GM18511 (cell line): ENCODE measurements around the gene RAB7B.

Experiments
- ATAC-seq: cut with Tn5 transposase; IDR thresholded peaks from one replicate; pipeline ENCODE4 v1.9.1; 2021; ENCODE audit warnings: mild to moderate bottlenecking, moderate library complexity; ENCODE audit not compliant: unreplicated experiment

RAB7B gene

DNA sequence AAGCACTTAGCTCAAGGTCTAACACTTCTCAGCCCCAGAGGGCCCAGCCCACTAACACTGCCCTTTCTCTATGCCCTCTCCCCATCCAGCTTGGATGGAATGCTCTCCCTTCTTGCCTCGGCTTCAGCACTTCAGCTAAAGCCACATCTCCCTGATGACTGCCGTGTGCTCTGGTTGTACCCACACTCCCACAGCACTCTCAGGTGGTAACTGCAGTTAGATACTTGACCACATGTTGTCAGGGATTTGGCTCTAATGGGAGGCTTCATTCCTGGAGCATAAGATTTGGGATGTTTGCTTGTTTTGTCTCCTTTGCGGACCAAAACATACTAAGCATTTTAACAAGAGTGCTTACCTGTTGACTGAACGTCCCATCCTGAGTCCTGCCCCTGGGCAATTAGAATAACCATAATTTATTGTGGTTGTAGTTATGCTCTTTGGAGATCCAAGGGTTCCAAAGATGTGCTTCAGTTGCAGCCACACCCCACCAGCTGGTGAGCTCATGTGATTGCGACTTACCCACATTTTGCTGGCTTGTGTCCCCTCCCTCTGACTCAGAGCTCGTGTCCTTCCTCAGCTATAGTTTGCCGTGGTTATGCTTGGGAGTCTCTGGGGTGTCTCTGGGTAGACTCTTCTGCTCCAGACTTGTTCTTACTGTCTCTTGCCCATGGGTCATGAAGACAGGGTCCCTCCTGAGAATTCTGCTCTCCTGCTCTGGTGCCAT, 52.2 kb downstream of the RAB7B start:
- ATAC-seq, result no peak

DNA sequence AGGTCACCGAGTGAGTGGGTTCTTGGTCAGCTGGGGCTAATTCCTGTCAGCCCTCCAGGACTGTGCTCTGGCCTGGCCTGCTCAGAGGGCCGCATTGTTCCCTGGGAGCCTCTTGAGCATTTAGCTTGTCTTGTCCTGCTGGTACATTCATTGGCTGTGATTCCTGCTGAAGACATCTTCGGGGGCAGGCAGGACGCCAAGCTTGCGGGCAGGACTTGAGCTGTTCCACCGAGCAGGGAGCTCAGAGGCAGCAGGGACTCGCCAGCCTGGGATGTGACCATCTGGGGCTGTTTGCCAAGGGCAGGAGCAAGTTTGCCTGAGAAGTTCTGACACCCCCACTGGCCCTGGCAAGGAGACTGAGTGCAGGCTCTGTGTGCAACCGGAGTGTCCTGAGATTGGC, 52.9 kb downstream of the RAB7B start:
- no peak for ATAC-seq

DNA sequence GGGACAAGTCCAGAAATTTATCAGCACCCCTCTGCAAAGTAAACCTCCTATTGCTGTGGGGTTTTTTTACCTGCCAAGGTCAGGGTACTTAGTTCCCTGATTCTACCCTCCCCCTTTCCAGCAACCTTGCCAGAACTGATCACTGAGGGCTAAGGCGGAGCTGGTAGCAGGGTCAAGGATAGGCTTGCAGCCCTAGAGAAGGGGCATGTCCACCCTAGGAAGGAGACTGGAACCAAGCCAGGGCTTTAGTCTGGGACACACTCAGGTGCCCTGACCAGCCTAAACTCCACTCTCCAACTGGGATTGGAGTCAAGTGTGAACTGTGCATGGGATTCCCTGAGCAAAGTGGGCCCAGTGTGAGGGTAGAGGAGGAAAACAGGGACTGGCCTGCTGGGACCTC, 53.4 kb downstream of the RAB7B start:
- no peak for ATAC-seq

DNA sequence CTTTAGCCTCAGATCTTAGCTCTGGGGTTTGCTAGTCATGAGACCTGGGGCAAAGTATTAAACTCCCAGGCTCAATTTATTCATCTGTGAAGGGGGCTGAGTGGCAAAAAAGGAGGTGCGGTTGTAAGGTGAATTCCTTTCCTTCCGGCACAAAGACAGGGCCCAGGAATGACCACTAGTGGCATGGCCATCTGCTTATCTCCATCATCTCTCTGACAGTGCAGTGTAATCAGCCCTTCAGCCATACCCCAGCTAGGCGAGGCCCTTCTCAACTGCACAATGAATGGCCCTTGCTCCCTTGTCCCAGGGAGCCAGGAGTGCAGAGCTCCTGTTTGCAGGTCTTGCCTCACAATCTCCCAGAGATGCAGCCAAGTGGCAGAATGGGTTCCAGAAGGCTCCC, 54.3 kb downstream of the RAB7B start:
- no peak for ATAC-seq

DNA sequence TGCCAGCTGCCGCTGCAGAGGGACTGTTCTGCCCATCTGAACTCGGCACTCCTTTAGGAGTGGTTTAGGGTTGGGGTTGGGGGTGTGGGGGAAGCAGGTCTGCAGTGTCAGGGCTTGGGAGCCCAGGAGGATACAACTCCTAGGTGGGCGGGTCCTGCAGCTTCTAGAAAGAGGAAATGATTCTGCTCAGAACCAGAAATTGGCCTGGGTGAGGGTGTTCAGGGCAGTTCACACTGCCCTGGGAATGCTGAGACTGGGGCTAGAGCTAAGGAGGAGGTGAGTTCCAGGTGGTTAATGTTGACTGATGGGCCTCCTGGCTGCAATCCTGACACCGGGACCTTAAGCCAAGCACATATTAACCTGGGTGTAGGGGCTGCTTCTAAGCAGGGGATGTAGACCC, 55.2 kb downstream of the RAB7B start:
- ATAC-seq, result no peak

DNA sequence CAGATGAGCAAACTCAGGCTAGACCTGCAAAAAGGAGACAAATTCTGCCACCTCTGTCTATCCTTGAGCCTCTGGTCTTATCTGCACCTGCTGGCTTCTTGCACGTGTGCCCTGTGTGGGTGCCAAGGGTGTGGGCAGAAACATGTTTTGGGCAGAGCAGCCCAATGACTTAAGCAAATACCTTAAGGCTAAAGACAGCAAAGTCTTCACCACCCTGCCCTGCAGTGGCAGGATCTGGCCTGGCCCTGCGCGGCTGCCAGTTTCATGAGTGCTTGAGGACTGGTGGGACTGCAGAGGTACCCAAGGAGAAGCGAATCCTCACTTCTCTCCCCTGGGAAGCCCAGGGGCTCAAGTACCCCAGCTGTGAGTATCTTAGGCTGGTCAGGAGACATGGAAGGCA, 56.2 kb downstream of the RAB7B start:
- no peak for ATAC-seq

DNA sequence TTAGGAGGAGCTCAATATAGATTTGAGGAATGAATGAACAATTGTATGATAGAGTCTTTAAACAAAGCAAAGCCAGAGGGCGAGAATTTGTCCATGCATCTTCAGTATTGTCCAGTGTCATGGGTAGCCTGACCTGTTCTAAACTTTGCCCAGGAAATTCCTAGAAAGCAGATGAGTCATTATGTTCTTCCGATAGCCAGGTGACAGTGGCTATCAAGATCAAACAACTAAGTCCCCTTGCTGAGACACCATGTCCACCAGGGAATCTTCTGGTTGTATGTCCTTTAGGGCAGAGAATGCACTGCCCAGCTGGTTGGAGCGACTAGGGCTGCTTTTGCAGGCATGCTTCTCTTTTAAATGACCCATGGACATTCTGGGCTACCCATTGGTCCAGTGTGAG, 58.1 kb downstream of the RAB7B start:
- ATAC-seq, result no peak

DNA sequence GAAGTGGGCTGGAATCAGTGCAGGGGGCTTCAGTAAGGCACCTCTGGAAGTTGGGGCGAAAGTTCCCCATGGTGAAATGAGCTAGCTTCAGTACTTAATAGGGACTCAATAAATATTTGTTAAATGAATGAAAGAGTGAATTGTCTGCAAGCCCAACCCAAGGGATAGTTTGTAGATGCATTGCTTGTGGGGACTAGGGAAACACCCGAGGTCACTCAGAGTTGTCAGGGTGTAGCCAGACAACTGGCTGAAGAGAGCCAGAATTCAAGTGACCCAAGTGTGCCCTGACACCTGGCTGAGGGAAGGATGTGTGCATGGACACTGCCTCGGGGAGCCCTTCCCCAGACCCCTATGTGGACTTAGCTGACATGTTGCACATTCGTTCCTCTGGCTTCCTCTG, 58.7 kb downstream of the RAB7B start:
- no peak for ATAC-seq

DNA sequence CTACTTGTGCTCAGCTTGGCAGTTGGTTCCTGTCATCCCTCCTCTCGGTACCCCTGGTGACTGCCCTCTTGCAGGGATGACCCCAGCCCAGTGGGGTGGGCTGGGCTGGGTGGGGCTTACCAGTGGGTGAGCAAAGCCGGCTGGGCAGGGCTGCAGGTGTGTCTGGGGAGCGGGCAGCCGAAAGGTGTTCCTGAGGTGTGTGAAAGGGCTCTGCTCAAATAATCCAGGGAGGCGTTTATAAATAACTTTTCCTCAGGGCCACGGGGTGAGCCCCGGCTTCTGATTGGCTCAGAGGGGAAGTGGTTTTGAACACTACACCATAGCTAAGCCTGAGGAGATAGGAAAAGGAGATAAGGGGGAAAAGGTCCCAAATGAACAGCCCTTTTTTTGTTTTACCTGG, 60.0 kb downstream of the RAB7B start, which contains the start of gene SLC26A9:
TSS of gene SLC26A9 (minus strand) at position 212 of the 400 bp plus-strand sequence. CDS start 7,636 bp downstream, outside the sequence.
- ATAC-seq, result no peak

DNA sequence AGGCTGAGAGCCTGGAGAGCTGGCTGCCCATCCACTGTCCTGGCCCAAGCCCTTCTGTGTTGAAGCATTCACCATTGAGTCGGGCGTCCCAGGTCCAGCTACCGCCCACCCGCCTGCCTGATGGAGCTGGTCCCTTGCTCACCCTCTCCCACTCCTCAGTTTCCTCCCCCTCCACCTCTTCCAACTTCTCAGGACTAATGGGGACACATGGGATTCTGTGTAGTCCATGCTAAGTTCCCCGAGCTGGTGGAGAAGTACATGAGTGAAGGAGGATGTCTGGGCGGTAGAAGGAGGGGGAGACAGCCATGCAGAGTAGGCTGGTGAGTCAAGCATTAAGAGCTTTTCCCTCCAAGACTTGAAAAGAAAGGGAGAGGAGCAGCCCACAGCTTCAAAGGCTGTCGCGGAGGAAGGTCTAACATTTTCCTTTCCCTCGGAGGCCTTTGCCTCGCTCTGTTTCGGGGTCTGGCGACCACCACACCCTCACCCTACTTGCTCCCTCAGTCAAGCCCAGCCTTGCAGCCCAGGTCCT, 60.5 kb downstream of the RAB7B start:
- no peak for ATAC-seq

DNA sequence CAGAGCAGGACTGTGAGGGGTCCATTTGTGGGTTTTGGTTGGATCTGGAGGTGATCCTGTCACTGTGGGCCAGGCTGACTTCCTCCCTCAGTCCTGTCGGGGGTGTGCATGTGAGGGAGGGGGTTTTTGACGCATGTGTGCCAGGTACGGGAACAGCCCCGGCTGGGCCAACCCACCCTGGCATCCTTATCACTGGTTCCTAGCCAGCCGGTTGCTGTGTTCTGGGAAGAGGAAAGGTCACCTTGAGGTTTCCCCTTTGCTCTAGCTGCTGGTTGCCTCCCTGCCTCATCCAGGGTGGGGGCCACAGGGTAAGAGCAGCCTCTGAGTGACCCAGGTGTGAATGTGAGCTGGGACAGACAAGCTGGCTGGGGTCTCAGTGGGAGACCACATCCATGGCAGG, 62.5 kb downstream of the RAB7B start:
- ATAC-seq, result no peak

DNA sequence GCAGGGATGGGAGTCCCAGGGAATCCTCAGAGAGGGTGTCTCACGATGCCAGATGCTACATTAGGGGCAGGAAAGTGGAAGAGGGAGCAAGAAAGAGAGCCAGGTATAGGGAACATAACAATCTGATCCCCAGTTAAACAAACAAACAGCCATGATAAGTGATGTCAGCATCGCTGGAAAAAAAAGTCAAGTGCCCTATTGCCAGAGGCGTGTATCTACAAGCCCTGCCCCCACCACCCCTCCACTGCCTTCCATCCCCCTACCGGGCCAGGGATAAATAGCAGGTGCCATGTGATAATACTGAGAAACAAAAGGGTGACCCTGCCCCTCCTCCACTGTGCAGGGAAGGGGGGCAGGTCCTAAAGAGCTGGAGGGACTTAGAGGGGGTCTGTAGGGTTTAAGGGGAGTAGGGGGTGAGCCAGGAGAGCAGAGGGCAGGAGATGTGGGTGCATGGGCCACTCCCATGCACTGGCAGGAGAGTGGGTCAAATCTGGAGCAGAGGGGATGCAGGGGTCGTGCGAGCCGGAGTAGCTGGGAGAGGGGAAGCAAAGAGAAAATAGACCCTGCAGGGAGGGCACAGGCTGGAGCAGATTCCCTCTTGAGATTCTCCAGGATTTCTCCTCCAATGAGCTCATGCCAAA, 63.4 kb downstream of the RAB7B start:
- ATAC-seq, result no peak

DNA sequence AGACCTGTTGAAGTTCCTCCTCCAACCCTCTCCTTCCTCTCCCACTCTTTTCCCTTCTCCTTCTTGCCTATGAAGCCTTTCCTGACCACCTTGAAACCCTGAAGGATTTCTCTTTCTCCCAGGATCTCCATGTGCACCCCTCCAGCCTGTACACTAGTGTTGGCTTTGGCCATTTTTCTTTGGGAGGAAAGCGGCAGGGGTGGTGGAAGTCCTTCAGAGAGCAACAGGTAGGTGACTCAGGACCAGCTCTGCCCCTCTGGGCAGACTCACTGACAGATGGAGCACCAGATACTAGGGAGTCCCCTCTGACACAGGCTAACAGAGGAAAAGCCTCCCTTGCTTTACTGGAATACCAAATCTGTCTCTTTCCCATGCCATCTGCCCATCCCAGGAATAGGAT, 64.5 kb downstream of the RAB7B start:
- no peak for ATAC-seq

DNA sequence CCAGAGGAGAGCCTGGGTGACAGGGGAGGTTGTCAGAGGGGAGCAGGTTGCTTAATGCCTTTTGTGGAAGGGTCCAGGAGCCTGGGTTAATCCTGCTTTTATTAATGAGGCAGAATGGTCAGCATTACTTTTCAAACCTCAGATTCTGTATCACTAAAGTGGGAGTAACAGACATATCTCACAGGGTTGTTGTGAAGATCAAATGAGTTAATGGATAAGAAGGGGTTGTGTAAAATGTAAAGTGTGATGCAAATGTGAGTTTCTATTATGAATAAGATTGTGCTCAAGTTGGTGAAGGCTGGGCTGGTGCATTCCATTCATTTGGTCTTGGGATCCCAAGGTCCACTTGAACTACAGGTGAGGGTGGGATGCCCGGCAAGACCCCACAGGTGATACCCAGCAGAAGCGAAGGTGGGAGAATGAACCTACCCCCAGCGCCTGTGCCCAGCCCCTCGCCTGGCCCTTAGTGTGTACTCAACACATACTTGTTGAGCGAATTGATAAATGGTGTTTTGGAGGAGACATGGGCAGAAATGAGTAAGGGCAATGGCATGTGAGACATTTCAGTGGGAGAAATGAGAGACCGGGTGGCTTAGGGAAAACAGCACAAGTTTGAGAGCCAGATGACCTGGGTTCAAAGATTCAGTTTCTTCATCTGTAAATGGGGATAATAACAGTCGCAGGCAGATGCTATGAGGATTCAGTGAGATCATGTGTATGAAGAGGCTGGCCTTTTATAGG, 66.2 kb downstream of the RAB7B start:
- no peak for ATAC-seq

DNA sequence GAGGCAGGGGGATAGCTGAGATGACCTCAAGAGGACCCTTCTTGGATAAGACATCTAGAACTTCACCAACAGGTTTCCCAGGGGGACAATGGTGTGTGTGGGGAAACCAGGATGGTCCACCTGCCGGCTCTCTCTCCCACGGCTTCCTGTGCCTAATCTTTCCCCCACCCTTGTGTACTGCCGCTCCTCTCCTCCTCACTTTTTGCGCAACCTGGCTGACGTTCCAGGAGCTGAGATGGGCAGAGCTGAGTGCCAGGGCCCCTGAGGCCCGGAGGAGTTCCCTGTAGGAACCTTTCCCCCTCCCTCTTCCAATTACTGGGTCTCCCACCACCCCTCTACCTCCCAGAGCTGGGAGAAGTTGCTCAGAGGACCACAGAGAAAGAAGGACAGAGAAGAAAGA, 66.9 kb downstream of the RAB7B start:
- no peak for ATAC-seq

DNA sequence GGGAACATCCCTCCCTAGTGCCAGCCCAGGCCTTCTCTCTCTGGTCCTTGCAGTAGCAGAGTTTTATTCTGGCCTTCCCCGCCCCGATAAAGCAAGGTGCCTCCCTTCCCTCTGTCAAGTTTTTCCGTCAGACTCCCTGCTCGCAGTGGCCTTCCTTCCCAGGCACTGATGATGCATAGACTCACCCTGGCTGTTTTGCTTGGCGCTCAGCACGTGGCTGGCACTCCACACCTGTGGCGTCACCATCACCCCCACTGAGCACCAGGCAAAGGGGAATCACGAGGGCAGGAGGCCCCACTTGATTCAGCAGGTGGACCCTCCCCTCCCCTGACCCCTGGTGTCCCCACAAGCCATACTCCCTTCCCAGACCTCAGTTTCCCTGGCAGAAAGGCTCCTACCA, 67.3 kb downstream of the RAB7B start:
- ATAC-seq, result no peak

DNA sequence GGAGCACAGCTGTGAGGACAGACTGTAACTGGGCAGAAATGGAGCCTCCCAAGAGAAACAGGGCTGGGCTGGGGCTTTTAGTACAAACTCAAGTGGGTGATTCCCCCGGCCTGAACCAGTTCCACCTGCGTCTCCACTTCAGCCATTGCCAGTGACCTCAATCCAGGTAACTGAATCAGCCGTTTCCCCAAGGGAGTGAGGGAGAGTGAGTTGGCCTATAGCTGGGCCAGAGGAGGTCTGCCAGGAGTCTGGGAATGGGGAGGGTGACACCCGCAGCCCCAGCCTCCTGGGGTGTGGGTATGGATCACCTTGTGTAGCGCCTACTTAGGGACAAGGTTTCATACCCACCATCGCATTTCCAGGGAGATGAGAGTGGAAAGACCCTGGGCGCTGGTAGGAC, 68.4 kb downstream of the RAB7B start:
- no peak for ATAC-seq

DNA sequence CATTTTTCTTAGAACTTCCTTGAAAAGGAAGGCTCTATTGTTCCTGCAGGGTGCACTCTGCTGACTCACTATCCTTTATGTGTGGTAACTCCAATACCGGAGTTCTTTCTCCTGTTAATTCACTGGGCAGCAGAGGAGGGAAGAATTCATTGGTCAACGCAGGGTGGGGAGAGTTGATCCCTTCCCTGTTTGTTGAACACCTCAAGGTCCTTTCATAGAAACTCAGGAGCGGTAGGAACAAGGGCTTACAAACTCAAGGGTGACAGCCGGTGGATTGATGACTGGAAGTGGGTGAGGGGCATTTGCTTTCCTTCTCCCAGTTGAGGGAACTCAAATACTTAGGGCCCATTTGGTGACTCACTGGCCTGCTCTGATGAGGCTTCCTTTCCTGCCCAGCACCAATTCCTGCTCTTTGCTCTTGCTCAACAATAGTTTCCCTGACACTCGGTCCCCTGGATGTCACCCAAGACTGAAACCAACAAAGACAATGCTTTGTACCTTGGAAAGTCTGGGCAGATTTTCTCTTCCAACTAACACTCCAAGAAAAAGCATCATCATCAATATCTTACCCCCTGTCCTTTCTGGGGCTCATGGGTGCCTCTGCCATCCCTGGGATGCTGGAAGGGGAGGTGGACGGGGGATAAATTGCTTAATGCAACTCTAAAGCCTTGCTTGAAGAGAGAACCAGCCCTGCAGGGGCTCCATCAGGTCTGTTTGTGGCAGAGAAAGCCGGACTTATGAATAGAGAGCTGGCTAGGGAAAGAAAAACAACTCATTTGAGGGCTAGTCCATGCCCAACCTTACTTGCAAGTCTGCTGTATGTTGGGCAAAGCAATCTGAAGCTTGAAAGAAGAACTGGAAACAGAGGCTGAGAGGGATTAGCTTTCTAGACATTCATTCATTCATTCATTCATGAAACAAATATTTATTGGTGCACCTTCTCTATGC, 69.2 kb downstream of the RAB7B start:
- no peak for ATAC-seq

DNA sequence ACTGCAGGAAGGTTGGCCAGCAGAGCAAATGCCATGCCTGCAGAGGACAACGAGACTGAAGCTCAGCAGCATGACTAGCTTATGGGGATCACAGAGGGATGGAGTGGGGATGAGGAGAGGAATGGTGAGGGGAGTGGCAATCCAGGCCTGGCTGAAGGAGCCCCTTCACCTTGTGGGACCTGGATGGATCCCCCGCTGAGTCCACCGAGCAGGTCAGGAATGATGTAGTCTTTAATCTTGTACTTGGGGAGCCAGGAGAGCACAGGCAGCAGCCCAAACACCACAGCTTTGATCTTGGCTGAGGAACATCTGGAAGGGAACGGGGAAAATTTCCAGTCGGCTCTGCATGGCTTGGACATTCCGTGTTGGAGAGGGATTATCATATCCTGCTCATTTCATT, 70.4 kb downstream of the RAB7B start:
- no peak for ATAC-seq

DNA sequence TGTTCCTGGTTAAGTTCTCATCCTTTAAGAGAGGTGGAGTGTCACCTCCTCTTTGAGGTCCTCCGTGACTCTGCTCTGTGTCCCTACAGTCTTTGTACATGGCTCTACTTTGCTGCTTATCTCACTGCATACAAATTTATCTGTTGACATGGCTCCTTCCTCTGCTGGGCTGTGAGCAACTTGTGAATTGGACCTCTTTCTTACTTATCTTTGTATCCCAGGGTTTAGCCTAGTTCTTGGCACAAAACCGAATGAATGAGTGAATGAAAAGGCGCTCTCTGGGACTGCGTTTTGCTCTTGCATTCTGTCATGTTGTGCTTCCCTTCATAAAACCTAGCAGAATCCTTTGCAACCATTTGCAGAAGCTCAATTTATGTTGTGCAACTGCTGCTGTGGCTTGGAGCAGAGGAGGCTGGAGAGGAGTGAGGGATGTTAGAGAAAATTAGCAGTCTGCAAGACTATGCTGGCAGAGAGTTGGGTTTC, 72.4 kb downstream of the RAB7B start:
- no peak for ATAC-seq

DNA sequence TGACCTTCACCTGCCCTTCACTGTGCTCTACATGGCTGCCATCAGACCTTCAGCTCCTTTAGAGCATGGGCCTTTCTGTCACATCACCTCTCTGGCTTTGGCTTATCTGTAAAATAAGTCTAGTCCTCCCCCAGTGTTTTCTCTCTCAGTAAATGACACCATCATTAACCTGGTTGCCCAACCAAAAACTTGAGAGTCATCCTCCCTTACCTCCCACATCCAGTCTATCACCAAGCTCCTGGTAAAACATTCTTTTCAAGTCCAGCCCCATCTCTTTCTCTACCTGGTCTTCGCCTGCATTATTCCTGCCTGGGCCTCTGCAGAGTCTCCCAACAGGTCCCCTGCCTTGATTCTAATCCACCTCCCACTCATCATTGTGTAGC, 73.0 kb downstream of the RAB7B start:
- ATAC-seq, result no peak
